HT-29 (cell line): ENCODE results near the gene FOXP1. TPM values are rescaled to one million over a fixed set of nuclear protein-coding genes. Genes with fewer than 3 reads are reported as not detected.

Experiments
- DNase-seq: peaks from one replicate; pipeline ENCODE4 v3.0.0-alpha.2; 2015; ENCODE audit warnings: low spot score
- total RNA-seq: library from RNA; depleted of rRNA; stranded (reverse); fragments of >200 nt; shearing (Covaris generic); gene quantifications from 2 replicates; pipeline ENCODE4 v1.2.3, GENCODE V29; 2014

FOXP1 gene
- total RNA-seq, 1 experiment from 2014 or later = 31.0 TPM

- DNase-seq = peak; percentile 40
Observed at GRCh38 chr3:71062037-71062932, 521.2 kb downstream of the FOXP1 start.

GRCh38 chr3:71061581-71061980 lies 521.9 kb downstream of the FOXP1 start:
- peak; percentile 30 for DNase-seq

GRCh38 chr3:71061037-71061436 lies 522.5 kb downstream of the FOXP1 start:
- no peak for DNase-seq

- DNase-seq = no peak
Observed at GRCh38 chr3:71060536-71060935, 523.0 kb downstream of the FOXP1 start.

GRCh38 chr3:71057526-71057894 lies 526.0 kb downstream of the FOXP1 start:
- DNase-seq = peak; percentile 18

- DNase-seq = no peak
Observed at GRCh38 chr3:71056327-71056726, 527.2 kb downstream of the FOXP1 start.

- DNase-seq = no peak
Observed at GRCh38 chr3:71055257-71056001, 528.1 kb downstream of the FOXP1 start.

GRCh38 chr3:71054312-71054711 lies 529.2 kb downstream of the FOXP1 start:
- DNase-seq = no peak

- DNase-seq = no peak
Observed at GRCh38 chr3:71053495-71053894, 530.0 kb downstream of the FOXP1 start.

- DNase-seq = no peak
Observed at GRCh38 chr3:71052716-71053115, 530.8 kb downstream of the FOXP1 start.

- DNase-seq = no peak
Observed at GRCh38 chr3:71051893-71052687, 531.4 kb downstream of the FOXP1 start.

- DNase-seq = no peak
Observed at GRCh38 chr3:71051259-71051595, 532.3 kb downstream of the FOXP1 start.

GRCh38 chr3:71050538-71051258 lies 532.8 kb downstream of the FOXP1 start:
- DNase-seq = peak; percentile 76

GRCh38 chr3:71050166-71050537 lies 533.4 kb downstream of the FOXP1 start:
- peak; percentile 44 for DNase-seq

GRCh38 chr3:71048948-71049347 lies 534.6 kb downstream of the FOXP1 start:
- DNase-seq = peak; percentile 84

- DNase-seq = no peak
Observed at GRCh38 chr3:71047616-71048531, 535.7 kb downstream of the FOXP1 start.

- no peak for DNase-seq
Observed at GRCh38 chr3:71046791-71047190, 536.7 kb downstream of the FOXP1 start.

GRCh38 chr3:71045917-71046282 lies 537.6 kb downstream of the FOXP1 start:
- no peak for DNase-seq

- DNase-seq = no peak
Observed at GRCh38 chr3:71045212-71045916, 538.2 kb downstream of the FOXP1 start.

GRCh38 chr3:71042759-71043158 lies 540.8 kb downstream of the FOXP1 start:
- no peak for DNase-seq
